Mesodermal cell (in vitro differentiated cells): ENCODE data around the gene SNAP91.
A peak's percentile ranks its signal among the peaks of the same experiment; 100 is the strongest.

Experiments
- H3K27ac ChIP-seq: 2 replicates; pipeline ENCODE4 v1.7.0; 2013; ENCODE audit warnings: mild to moderate bottlenecking, low read depth, low read length, moderate library complexity; ENCODE audit not compliant: severe bottlenecking
- H3K36me3 ChIP-seq: 2 replicates; pipeline ENCODE4 v1.7.1; 2013; ENCODE audit warnings: mild to moderate bottlenecking, low read length, moderate library complexity; ENCODE audit not compliant: control insufficient read depth, insufficient read depth
- H3K4me1 ChIP-seq: one replicate; pipeline ENCODE4 v1.7.1; 2013; ENCODE audit warnings: mild to moderate bottlenecking, low read length; ENCODE audit not compliant: insufficient read depth, control insufficient read depth, poor library complexity, severe bottlenecking
- H3K4me3 ChIP-seq: 2 replicates; pipeline ENCODE4 v1.7.0; 2013; ENCODE audit warnings: low read length, control low read depth, mild to moderate bottlenecking; ENCODE audit not compliant: insufficient read depth, poor library complexity, severe bottlenecking; ENCODE audit errors: extremely low read depth
- H3K9me3 ChIP-seq: 2 replicates; pipeline ENCODE4 v1.7.1; 2013; ENCODE audit warnings: mild to moderate bottlenecking, low read length, moderate library complexity; ENCODE audit not compliant: control insufficient read depth
- WGBS, 2 experiments: methylation state at CpG; one replicate each; pipeline ENCODE4 v1.1.5; 2013; ENCODE audit warnings: missing lambda C conversion rate in 2 of 2; ENCODE audit not compliant: insufficient coverage in 2 of 2; 5-methylcytosine and 5-hydroxymethylcytosine counted together

SNAP91 gene

GRCh38 chr6:83511901-83512681, 196.8 kb downstream of the SNAP91 start, which contains the start of gene PRSS35:
PRSS35 (plus strand) TSS chr6:83512534; CDS start chr6:83523442, 10,908 bp downstream.
- Histone ChIP-seq H3K36me3 (no peaks in the 10 kb centered on the region), H3K4me3 (peak within 1 kb of the TSS; percentile 44), H3K4me1 (peaks cover 5% of the 10 kb centered on the region), H3K27ac (no peak within 1 kb of the TSS), H3K9me3 (no peaks in the 10 kb centered on the region)
- WGBS, 2 experiments: 1 to 3% methylated on average over 12 to 29 of the region's 38 CpGs

GRCh38 chr6:83511266-83511665, 197.6 kb downstream of the SNAP91 start:
- Histone ChIP-seq H3K9me3 (no peaks in the 10 kb centered on the region), H3K4me3 (no peak overlapping the region), H3K36me3 (no peaks in the 10 kb centered on the region), H3K4me1 (peaks cover 5% of the 10 kb centered on the region), H3K27ac (no peak overlapping the region)
- 69 to 100% methylated on average over 2 to 3 of the region's 8 CpGs for WGBS, 2 experiments

- Histone ChIP-seq H3K27ac (no peak overlapping the region), H3K36me3 (no peaks in the 10 kb centered on the region), H3K9me3 (no peaks in the 10 kb centered on the region), H3K4me1 (peaks cover 5% of the 10 kb centered on the region), H3K4me3 (no peak overlapping the region)
- WGBS, 2 experiments: 90 to 100% methylated on average over 1 to 2 of the region's 3 CpGs
These were observed 198.1 kb downstream of the SNAP91 start for GRCh38 chr6:83510791-83511190.

- Histone ChIP-seq H3K9me3 (no peaks in the 10 kb centered on the region), H3K4me1 (peaks cover 5% of the 10 kb centered on the region), H3K4me3 (no peak overlapping the region), H3K36me3 (no peaks in the 10 kb centered on the region), H3K27ac (no peak overlapping the region)
- WGBS, 2 experiments: 83 to 91% methylated on average over 1 of the region's 1 CpG
These were observed 199.5 kb downstream of the SNAP91 start for GRCh38 chr6:83509441-83509840.

- Histone ChIP-seq H3K4me1 (no peaks in the 10 kb centered on the region), H3K9me3 (no peaks in the 10 kb centered on the region), H3K27ac (no peak overlapping the region), H3K36me3 (no peaks in the 10 kb centered on the region), H3K4me3 (no peak overlapping the region)
- WGBS, 2 experiments: 84 to 85% methylated on average over 2 to 3 of the region's 4 CpGs
These were observed 203.5 kb downstream of the SNAP91 start for GRCh38 chr6:83505356-83505755.
